ENCODE data around the gene CERT1.

CERT1 gene

GRCh38 chr5:75469017-75469416, 42.4 kb downstream of the CERT1 start:
- H3K4me3 Mint-ChIP-seq = no peak overlapping the region
- H3K27ac Mint-ChIP-seq = no peak overlapping the region
- H3K36me3 Mint-ChIP-seq = peaks cover 37% of the 10 kb centered on the region
- peaks cover 19% of the 10 kb centered on the region for H3K9me3 Mint-ChIP-seq
- no peaks in the 10 kb centered on the region for H3K27me3 Mint-ChIP-seq
- H3K4me1 Mint-ChIP-seq = peaks cover 47% of the 10 kb centered on the region

- Mint-ChIP-seq H3K9me3 (peaks cover 19% of the 10 kb centered on the region), H3K27me3 (no peaks in the 10 kb centered on the region), H3K4me1 (peaks cover 52% of the 10 kb centered on the region), H3K27ac (no peak overlapping the region), H3K4me3 (no peak overlapping the region), H3K36me3 (peaks cover 39% of the 10 kb centered on the region)
Measured at GRCh38 chr5:75468593-75468992, 42.8 kb downstream of the CERT1 start.

- H3K27me3 Mint-ChIP-seq = no peaks in the 10 kb centered on the region
- no peak overlapping the region for H3K4me3 Mint-ChIP-seq
- peaks cover 66% of the 10 kb centered on the region for H3K4me1 Mint-ChIP-seq
- peaks cover 34% of the 10 kb centered on the region for H3K36me3 Mint-ChIP-seq
- H3K9me3 Mint-ChIP-seq = peaks cover 14% of the 10 kb centered on the region
- H3K27ac Mint-ChIP-seq = no peak overlapping the region
Measured at GRCh38 chr5:75466006-75466716, 45.3 kb downstream of the CERT1 start.

- Mint-ChIP-seq H3K27ac (no peak overlapping the region), H3K9me3 (peaks cover 9% of the 10 kb centered on the region), H3K4me1 (peaks cover 68% of the 10 kb centered on the region), H3K27me3 (no peaks in the 10 kb centered on the region), H3K36me3 (peaks cover 29% of the 10 kb centered on the region), H3K4me3 (no peak overlapping the region)
Measured at GRCh38 chr5:75465480-75465879, 45.9 kb downstream of the CERT1 start.

- Mint-ChIP-seq H3K27me3 (no peaks in the 10 kb centered on the region), H3K4me1 (peaks cover 72% of the 10 kb centered on the region), H3K4me3 (no peak overlapping the region), H3K27ac (no peak overlapping the region), H3K36me3 (peaks cover 20% of the 10 kb centered on the region), H3K9me3 (no peaks in the 10 kb centered on the region)
Measured at GRCh38 chr5:75463726-75464125, 47.7 kb downstream of the CERT1 start.

- no peak overlapping the region for H3K4me3 Mint-ChIP-seq
Measured at GRCh38 chr5:75461679-75462078, 49.8 kb downstream of the CERT1 start.

GRCh38 chr5:75460942-75461610, 50.4 kb downstream of the CERT1 start:
- Mint-ChIP-seq H3K27ac (peak overlapping the region; percentile 68), H3K4me3 (no peak overlapping the region), H3K36me3 (peaks cover 24% of the 10 kb centered on the region), H3K4me1 (peaks cover 53% of the 10 kb centered on the region), H3K27me3 (no peaks in the 10 kb centered on the region), H3K9me3 (no peaks in the 10 kb centered on the region)

More at GRCh38 chr5:75461679-75462078, 49.8 kb downstream of the CERT1 start:
- Mint-ChIP-seq H3K27me3 (no peaks in the 10 kb centered on the region), H3K36me3 (peaks cover 24% of the 10 kb centered on the region), H3K9me3 (no peaks in the 10 kb centered on the region), H3K4me1 (peaks cover 59% of the 10 kb centered on the region), H3K27ac (no peak overlapping the region)

GRCh38 chr5:75460532-75460931, 50.9 kb downstream of the CERT1 start:
- Mint-ChIP-seq H3K4me1 (peaks cover 48% of the 10 kb centered on the region), H3K27ac (peak overlapping the region; percentile 68), H3K9me3 (no peaks in the 10 kb centered on the region), H3K27me3 (no peaks in the 10 kb centered on the region), H3K36me3 (peaks cover 27% of the 10 kb centered on the region), H3K4me3 (no peak overlapping the region)

- peaks cover 35% of the 10 kb centered on the region for H3K36me3 Mint-ChIP-seq
- H3K4me3 Mint-ChIP-seq = no peak overlapping the region
- H3K27ac Mint-ChIP-seq = no peak overlapping the region
- peaks cover 29% of the 10 kb centered on the region for H3K4me1 Mint-ChIP-seq
- H3K9me3 Mint-ChIP-seq = no peaks in the 10 kb centered on the region
- no peaks in the 10 kb centered on the region for H3K27me3 Mint-ChIP-seq
Measured at GRCh38 chr5:75457691-75458090, 53.7 kb downstream of the CERT1 start.

- H3K27ac Mint-ChIP-seq = no peak overlapping the region
- no peaks in the 10 kb centered on the region for H3K9me3 Mint-ChIP-seq
- peaks cover 25% of the 10 kb centered on the region for H3K4me1 Mint-ChIP-seq
- no peaks in the 10 kb centered on the region for H3K27me3 Mint-ChIP-seq
- peaks cover 33% of the 10 kb centered on the region for H3K36me3 Mint-ChIP-seq
- no peak overlapping the region for H3K4me3 Mint-ChIP-seq
Measured at GRCh38 chr5:75457161-75457560, 54.3 kb downstream of the CERT1 start.

GRCh38 chr5:75450069-75450468, 61.4 kb downstream of the CERT1 start:
- H3K36me3 Mint-ChIP-seq = peaks cover 47% of the 10 kb centered on the region
- H3K9me3 Mint-ChIP-seq = peaks cover 14% of the 10 kb centered on the region
- no peak overlapping the region for H3K4me3 Mint-ChIP-seq
- H3K4me1 Mint-ChIP-seq = peaks cover 13% of the 10 kb centered on the region
- no peak overlapping the region for H3K27ac Mint-ChIP-seq
- no peaks in the 10 kb centered on the region for H3K27me3 Mint-ChIP-seq

GRCh38 chr5:75446068-75446467, 65.4 kb downstream of the CERT1 start:
- no peak overlapping the region for H3K27ac Mint-ChIP-seq
- peaks cover 22% of the 10 kb centered on the region for H3K4me1 Mint-ChIP-seq
- no peak overlapping the region for H3K4me3 Mint-ChIP-seq
- peaks cover 24% of the 10 kb centered on the region for H3K9me3 Mint-ChIP-seq
- H3K36me3 Mint-ChIP-seq = peaks cover 47% of the 10 kb centered on the region
- no peaks in the 10 kb centered on the region for H3K27me3 Mint-ChIP-seq

GRCh38 chr5:75441560-75441959, 69.9 kb downstream of the CERT1 start:
- peaks cover 17% of the 10 kb centered on the region for H3K4me1 Mint-ChIP-seq
- no peak overlapping the region for H3K4me3 Mint-ChIP-seq
- no peaks in the 10 kb centered on the region for H3K27me3 Mint-ChIP-seq
- H3K36me3 Mint-ChIP-seq = peaks cover 27% of the 10 kb centered on the region
- no peak overlapping the region for H3K27ac Mint-ChIP-seq
- peaks cover 19% of the 10 kb centered on the region for H3K9me3 Mint-ChIP-seq

GRCh38 chr5:75439276-75439675, 72.2 kb downstream of the CERT1 start:
- Mint-ChIP-seq H3K9me3 (peaks cover 8% of the 10 kb centered on the region), H3K36me3 (peaks cover 19% of the 10 kb centered on the region), H3K4me3 (no peak overlapping the region), H3K27me3 (no peaks in the 10 kb centered on the region), H3K4me1 (peaks cover 14% of the 10 kb centered on the region), H3K27ac (no peak overlapping the region)

GRCh38 chr5:75438722-75439121, 72.7 kb downstream of the CERT1 start:
- Mint-ChIP-seq H3K36me3 (peaks cover 19% of the 10 kb centered on the region), H3K4me1 (peaks cover 11% of the 10 kb centered on the region), H3K9me3 (peaks cover 8% of the 10 kb centered on the region), H3K27me3 (no peaks in the 10 kb centered on the region), H3K4me3 (no peak overlapping the region), H3K27ac (no peak overlapping the region)

- no peaks in the 10 kb centered on the region for H3K27me3 Mint-ChIP-seq
- H3K27ac Mint-ChIP-seq = peak overlapping the region; percentile 2
- peaks cover 5% of the 10 kb centered on the region for H3K4me1 Mint-ChIP-seq
- peaks cover 4% of the 10 kb centered on the region for H3K36me3 Mint-ChIP-seq
- H3K9me3 Mint-ChIP-seq = no peaks in the 10 kb centered on the region
- H3K4me3 Mint-ChIP-seq = no peak overlapping the region
Measured at GRCh38 chr5:75435096-75435495, 76.3 kb downstream of the CERT1 start.
